ENCODE measurements around the gene CCT7. TPM values are rescaled to one million over a fixed set of nuclear protein-coding genes. Genes with fewer than 3 reads are reported as not detected.

Gene CCT7
- total and polyA plus RNA-seq, 2 of the 8 experiments (the other 6 are each of a cell fraction or from before 2014, with no cell fraction given), result 440 to 474 TPM

GRCh38 chr2:73258186-73258912 lies 24.2 kb downstream of the CCT7 start (continued):
- TF ChIP-seq SAP30 (IDR thresholded peaks at IDR 0.05; ENCODE audit: insufficient read depth, insufficient replicate concordance, low read length), result no peak
- no peak for TF ChIP-seq KDM4A (IDR thresholded peaks at IDR 0.05; ENCODE audit: low read depth, low read length, severe bottlenecking)
- TF ChIP-seq ATF3 (IDR thresholded peaks at IDR 0.05; ENCODE audit: insufficient read depth, low read depth, low read length), result no peak
- TF ChIP-seq CHD1 (IDR thresholded peaks at IDR 0.05; ENCODE audit: low read depth, low read length), result no peak

All from H1 (cell line).